ENCODE data around the gene FAM20C. TPM values are rescaled to one million over a fixed set of nuclear protein-coding genes. Genes with fewer than 3 reads are reported as not detected.

The FAM20C gene
- total and polyA plus RNA-seq, 10 of the 15 experiments (the other 5 are each of a cell fraction or from before 2014, with no cell fraction given), result 0.44 TPM; not detected in 9

DNA sequence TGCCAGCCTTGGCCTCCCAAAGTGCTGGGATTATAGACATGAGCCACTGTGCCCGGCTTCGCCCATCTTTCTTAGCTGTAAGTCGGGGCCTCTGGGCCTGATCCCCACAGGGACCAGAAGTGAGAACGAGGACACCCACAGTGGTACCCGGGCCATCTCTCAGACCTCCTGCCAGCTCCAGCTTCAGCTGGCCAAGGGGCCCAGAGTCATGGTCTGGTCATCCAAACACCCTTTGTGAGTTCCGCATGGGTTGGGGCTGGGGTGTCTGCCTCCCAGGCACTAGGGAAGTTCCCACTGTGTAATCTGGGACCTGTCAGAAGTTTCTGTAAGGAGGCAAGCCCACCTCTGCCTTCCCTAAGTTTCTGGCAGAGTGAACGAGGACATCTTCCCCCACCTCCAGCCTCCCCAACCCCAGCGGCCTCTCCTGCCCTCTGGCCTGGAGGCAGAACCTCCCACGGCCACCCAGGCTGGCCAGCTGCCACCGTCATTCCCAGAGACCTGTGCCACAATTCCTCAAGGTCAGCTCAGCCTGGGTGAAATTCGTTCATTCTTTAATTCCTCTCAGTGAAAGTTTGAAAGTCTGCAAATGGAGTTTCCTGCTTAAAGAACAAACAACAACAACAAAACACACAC lies 78.1 kb downstream of the FAM20C start:
- ChIA-PET RAD21 (ENCODE audit: unreplicated experiment) (no interaction called here), SMC1A (ENCODE audit: uncharacterized antibody, unreplicated experiment) (no interaction called here), CTCF (no interaction called here), POLR2A (no interaction called here)
- no peaks in the 10 kb centered on the region for H3K4me1 ChIP-seq (ENCODE audit: control insufficient read depth, insufficient read depth, low read length)
- H3K9me3 ChIP-seq (replicated peaks; ENCODE audit: control insufficient read depth, insufficient read depth, low read length), result no peaks in the 10 kb centered on the region; the same call in 2 of the 3 replicates
- H4K20me1 ChIP-seq (ENCODE audit: control insufficient read depth, insufficient read depth), result no peaks in the 10 kb centered on the region
- intact Hi-C loops (cut with micrococcal nuclease; ENCODE audit: unreplicated experiment), result no loop called here
- no peak overlapping the region for H3K4me2 ChIP-seq (ENCODE audit: control insufficient read depth, insufficient read depth)
- no peak overlapping the region for H3K9ac ChIP-seq (ENCODE audit: control insufficient read depth, insufficient read depth, low read length)
- DNase-seq (ENCODE audit: low read depth, low spot score) (no peak), FAIRE-seq (no peak), ATAC-seq (no peak)
- no peak overlapping the region for H3K27ac ChIP-seq (ENCODE audit: control insufficient read depth, insufficient read depth)
- no peaks in the 10 kb centered on the region for H3K79me2 ChIP-seq (ENCODE audit: control insufficient read depth, insufficient read depth, low read length)
- BruUV-seq (replicated peaks), result no TSS peak
- no peak overlapping the region for H2AFZ ChIP-seq (ENCODE audit: control insufficient read depth, low read depth, low read length)
- TF ChIP-seq ZZZ3 (IDR thresholded peaks at IDR 0.05; ENCODE audit: control insufficient read depth, insufficient read length, low read depth) (no peak), STAT3 (IDR thresholded peaks at IDR 0.05; ENCODE audit: low read depth, low read length) (no peak), PBX3 (IDR thresholded peaks at IDR 0.05; ENCODE audit: insufficient replicate concordance, low read depth, low read length) (no peak), MEF2A (IDR thresholded peaks at IDR 0.05; ENCODE audit: insufficient read depth, low read depth, low read length) (no peak), MTA2 (IDR thresholded peaks at IDR 0.05; ENCODE audit: low read depth) (no peak), ZBTB40 (IDR thresholded peaks at IDR 0.05; ENCODE audit: borderline replicate concordance) (no peak), E2F4 (IDR thresholded peaks at IDR 0.05; ENCODE audit: low read depth, low read length) (no peak), PKNOX1 (IDR thresholded peaks at IDR 0.05) (no peak), NFXL1 (IDR thresholded peaks at IDR 0.05; ENCODE audit: borderline replicate concordance) (no peak), PAX5 (IDR thresholded peaks at IDR 0.05; ENCODE audit: borderline replicate concordance, low read depth, low read length) (no peak)
- TF ChIP-seq, protein P1, sequence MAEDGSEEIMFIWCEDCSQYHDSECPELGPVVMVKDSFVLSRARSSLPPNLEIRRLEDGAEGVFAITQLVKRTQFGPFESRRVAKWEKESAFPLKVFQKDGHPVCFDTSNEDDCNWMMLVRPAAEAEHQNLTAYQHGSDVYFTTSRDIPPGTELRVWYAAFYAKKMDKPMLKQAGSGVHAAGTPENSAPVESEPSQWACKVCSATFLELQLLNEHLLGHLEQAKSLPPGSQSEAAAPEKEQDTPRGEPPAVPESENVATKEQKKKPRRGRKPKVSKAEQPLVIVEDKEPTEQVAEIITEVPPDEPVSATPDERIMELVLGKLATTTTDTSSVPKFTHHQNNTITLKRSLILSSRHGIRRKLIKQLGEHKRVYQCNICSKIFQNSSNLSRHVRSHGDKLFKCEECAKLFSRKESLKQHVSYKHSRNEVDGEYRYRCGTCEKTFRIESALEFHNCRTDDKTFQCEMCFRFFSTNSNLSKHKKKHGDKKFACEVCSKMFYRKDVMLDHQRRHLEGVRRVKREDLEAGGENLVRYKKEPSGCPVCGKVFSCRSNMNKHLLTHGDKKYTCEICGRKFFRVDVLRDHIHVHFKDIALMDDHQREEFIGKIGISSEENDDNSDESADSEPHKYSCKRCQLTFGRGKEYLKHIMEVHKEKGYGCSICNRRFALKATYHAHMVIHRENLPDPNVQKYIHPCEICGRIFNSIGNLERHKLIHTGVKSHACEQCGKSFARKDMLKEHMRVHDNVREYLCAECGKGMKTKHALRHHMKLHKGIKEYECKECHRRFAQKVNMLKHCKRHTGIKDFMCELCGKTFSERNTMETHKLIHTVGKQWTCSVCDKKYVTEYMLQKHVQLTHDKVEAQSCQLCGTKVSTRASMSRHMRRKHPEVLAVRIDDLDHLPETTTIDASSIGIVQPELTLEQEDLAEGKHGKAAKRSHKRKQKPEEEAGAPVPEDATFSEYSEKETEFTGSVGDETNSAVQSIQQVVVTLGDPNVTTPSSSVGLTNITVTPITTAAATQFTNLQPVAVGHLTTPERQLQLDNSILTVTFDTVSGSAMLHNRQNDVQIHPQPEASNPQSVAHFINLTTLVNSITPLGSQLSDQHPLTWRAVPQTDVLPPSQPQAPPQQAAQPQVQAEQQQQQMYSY (CRISPR knock-in tag; IDR thresholded peaks at IDR 0.05), result no peak
- no peaks in the 10 kb centered on the region for H3K27me3 ChIP-seq (replicated peaks in 1 of 2; ENCODE audit: control insufficient read depth in 2 of 2, insufficient read depth in 2 of 2, low read length in 1 of 2)
- WGBS (ENCODE audit: insufficient coverage, insufficient replicate concordance, low lambda C conversion rate, missing lambda C conversion rate), result 25% methylated on average over 11 of the region's 11 CpGs
- H3K4me3 ChIP-seq, result no peak overlapping the region
- in situ Hi-C loops (cut with MboI), result no loop called here
- no peaks in the 10 kb centered on the region for H3K36me3 ChIP-seq (ENCODE audit: control insufficient read depth in 2 of 2, insufficient read depth in 2 of 2, low read length in 1 of 2)
